Suprapubic skin (tissue), 4 donors: Measurements from ENCODE around the gene ELMO3. TPM values are rescaled to one million over a fixed set of nuclear protein-coding genes. Genes with fewer than 3 reads are reported as not detected.

Experiments
- DNase-seq, 2 donors: peaks; one replicate each; pipeline ENCODE4 v3.0.0-alpha.2; 2019; ENCODE audit warnings: low spot score in 2 of 2
- H3K27ac ChIP-seq: fragments of 200-600 bp; sonication (generic); one replicate; pipeline ENCODE4 v1.5.1; 2019
- H3K27me3 ChIP-seq: fragments of 200-600 bp; sonication (generic); one replicate; pipeline ENCODE4 v1.5.1; 2019
- H3K36me3 ChIP-seq: fragments of 200-600 bp; sonication (generic); one replicate; pipeline ENCODE4 v1.5.1; 2019
- H3K4me1 ChIP-seq: fragments of 200-600 bp; sonication (generic); one replicate; pipeline ENCODE4 v1.5.1; 2019
- H3K4me3 ChIP-seq: fragments of 200-600 bp; sonication (generic); one replicate; pipeline ENCODE4 v1.5.1; 2019; ENCODE audit warnings: mild to moderate bottlenecking
- H3K9me3 ChIP-seq: fragments of 200-600 bp; sonication (generic); one replicate; pipeline ENCODE4 v1.5.1; 2019
- EP300 ChIP-seq: sonication (generic); formaldehyde crosslinking; IDR thresholded peaks from one replicate; pipeline ENCODE4 v1.6.1; 2017; ENCODE audit warnings: antibody characterized with exemption
- POLR2A ChIP-seq, 2 donors: fragments of 450-650 bp; IDR thresholded peaks; one replicate each; pipeline ENCODE4 v1.6.1; 2017; ENCODE audit warnings: antibody characterized with exemption in 2 of 2, mild to moderate bottlenecking in 2 of 2, moderate library complexity in 2 of 2
- POLR2AphosphoS5 ChIP-seq, 3 donors: sonication (generic); formaldehyde crosslinking; IDR thresholded peaks; one replicate each; pipeline ENCODE4 v1.6.1; 2017; ENCODE audit warnings: antibody characterized with exemption in 3 of 3
- WGBS: methylation state at CpG from one replicate; pipeline ENCODE4 v1.1.5; 2018; 5-methylcytosine and 5-hydroxymethylcytosine counted together
- total RNA-seq, 4 donors: library from RNA; depleted of rRNA; stranded (reverse); fragments of >200 nt; gene quantifications; one replicate each; pipeline ENCODE4 v1.1.0, GENCODE V29; 2016
- TF ChIP-seq, protein P1 (sequence below), 2 donors: fragments of 200-600 bp in 1 of 2; fragments of 450-650 bp in 1 of 2; sonication (generic) in 1 of 2; IDR thresholded peaks; one replicate each; pipeline ENCODE4 v1.5.1; 2016 to 2019; ENCODE audit warnings: antibody characterized with exemption in 2 of 2, mild to moderate bottlenecking in 1 of 2, moderate library complexity in 1 of 2

Gene ELMO3
- total RNA-seq, 4 donors from 2014 or later, result 48.0 to 77.6 (median 56.7) TPM

DNA sequence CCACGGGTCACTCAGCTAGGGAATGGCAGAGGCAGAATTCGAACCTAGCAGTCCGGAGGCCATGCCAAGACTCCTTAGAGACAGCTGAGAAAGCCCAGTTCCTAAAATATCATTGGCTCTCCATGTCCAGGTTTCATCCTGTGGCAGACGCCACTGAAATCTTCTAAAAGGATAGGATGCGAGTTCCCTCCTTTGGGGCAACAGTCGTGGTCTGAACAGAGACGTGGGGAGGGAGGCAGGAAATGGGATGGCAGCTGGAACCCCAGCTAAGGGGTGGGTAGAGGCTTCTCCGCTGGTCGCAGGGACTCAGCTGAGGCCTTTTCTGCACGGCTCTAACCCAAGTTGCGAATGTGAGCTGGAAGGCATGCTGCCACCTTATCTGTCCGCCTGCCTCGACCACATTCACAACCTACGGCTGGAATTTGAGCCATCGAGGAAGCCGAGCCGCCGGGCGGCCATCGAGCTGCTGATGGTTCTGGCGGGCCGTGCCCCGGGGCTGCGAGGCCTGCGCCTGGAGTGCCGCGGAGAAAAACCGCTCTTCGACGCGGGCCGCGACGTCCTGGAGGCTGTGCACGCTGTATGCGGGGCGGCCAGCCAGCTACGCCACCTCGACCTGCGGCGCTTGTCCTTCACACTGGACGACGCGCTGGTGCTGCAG is 36.3 kb upstream of the ELMO3 start:
- TF ChIP-seq, protein P1, sequence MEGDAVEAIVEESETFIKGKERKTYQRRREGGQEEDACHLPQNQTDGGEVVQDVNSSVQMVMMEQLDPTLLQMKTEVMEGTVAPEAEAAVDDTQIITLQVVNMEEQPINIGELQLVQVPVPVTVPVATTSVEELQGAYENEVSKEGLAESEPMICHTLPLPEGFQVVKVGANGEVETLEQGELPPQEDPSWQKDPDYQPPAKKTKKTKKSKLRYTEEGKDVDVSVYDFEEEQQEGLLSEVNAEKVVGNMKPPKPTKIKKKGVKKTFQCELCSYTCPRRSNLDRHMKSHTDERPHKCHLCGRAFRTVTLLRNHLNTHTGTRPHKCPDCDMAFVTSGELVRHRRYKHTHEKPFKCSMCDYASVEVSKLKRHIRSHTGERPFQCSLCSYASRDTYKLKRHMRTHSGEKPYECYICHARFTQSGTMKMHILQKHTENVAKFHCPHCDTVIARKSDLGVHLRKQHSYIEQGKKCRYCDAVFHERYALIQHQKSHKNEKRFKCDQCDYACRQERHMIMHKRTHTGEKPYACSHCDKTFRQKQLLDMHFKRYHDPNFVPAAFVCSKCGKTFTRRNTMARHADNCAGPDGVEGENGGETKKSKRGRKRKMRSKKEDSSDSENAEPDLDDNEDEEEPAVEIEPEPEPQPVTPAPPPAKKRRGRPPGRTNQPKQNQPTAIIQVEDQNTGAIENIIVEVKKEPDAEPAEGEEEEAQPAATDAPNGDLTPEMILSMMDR (IDR thresholded peaks at IDR 0.05), result no peak
- no peak for TF ChIP-seq POLR2AphosphoS5 (IDR thresholded peaks at IDR 0.05)
- no peak for TF ChIP-seq POLR2A (IDR thresholded peaks at IDR 0.05)
- TF ChIP-seq EP300, result no peak
- H3K27ac ChIP-seq, result peak overlapping the region; percentile 46

DNA sequence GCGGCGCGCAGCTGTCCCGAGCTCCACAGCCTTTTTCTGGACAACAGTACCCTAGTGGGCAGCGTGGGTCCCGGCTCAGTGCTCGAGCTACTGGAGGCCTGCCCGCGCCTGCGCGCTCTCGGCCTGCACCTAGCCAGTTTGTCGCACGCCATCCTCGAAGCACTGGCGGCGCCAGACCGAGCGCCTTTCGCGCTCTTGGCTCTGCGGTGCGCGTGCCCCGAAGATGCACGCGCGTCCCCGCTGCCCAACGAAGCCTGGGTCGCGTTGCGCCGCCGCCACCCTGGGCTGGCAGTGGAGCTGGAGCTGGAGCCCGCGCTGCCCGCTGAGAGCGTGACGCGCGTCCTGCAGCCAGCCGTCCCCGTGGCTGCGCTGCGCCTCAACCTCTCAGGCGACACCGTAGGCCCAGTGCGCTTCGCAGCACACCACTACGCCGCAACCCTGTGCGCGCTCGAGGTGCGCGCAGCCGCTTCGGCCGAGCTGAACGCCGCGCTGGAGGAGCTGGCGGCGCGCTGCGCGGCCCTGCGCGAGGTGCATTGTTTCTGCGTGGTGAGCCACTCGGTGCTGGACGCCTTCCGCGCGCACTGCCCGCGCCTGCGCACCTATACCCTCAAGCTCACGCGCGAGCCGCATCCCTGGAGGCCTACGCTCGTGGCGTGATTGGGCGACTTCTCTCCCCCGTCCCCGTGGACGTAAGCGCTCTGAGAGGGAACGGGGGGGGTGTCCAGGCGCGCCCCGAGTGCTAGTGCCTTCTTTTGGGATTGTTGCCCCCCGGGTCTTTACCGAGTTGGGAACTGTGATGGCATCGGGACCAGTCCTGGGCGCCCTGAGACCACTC is 35.5 kb upstream of the ELMO3 start:
- Histone ChIP-seq H3K27me3 (no peaks in the 10 kb centered on the region), H3K4me1 (peaks cover 70% of the 10 kb centered on the region), H3K9me3 (no peaks in the 10 kb centered on the region), H3K27ac (peak overlapping the region; percentile 46), H3K4me3 (peak overlapping the region; percentile 44), H3K36me3 (peaks cover 15% of the 10 kb centered on the region)
- TF ChIP-seq POLR2AphosphoS5 (IDR thresholded peaks at IDR 0.05) (no peak), POLR2A (IDR thresholded peaks at IDR 0.05) (no peak), EP300 (no peak)
- TF ChIP-seq, protein P1 (IDR thresholded peaks at IDR 0.05), result no peak
- 11% methylated on average over 88 of the region's 99 CpGs for WGBS
- no peak for DNase-seq

More for the DNA sequence above, 36.3 kb upstream of the ELMO3 start:
- WGBS, result 49% methylated on average over 27 of the region's 44 CpGs
- H3K4me3 ChIP-seq, result peak overlapping the region; percentile 44
- peaks cover 15% of the 10 kb centered on the region for H3K36me3 ChIP-seq
- H3K9me3 ChIP-seq, result no peaks in the 10 kb centered on the region
- H3K27me3 ChIP-seq, result no peaks in the 10 kb centered on the region
- peaks cover 75% of the 10 kb centered on the region for H3K4me1 ChIP-seq
- DNase-seq, result no peak

DNA sequence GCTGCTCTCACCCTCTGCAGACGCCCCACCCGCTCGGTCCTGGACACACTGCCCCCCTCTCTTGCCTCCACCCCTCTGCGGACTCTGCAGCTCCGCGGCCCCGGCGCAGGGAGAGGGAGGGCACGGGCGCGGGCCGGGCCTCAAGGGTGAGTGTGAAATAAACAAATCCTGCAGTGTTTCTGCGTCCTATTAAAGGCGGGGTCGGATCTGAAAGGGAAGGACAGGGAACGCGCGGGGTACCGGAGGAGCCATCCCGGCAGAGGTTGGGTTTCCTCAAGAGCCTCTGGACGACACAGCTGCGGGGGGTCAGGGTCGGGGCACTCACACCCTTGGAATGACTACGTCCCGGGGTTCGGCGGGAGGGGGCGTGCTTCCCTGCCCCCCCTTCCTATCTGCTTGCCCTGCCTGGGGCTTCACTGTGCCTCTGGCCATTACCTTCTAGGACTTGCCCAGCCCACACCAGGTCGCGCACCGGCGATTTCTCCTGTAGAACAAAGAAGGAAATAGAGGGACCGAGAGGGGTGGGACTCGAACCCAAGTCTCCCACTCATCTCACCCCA is 34.9 kb upstream of the ELMO3 start:
- no peaks in the 10 kb centered on the region for H3K9me3 ChIP-seq
- no peak for DNase-seq

DNA sequence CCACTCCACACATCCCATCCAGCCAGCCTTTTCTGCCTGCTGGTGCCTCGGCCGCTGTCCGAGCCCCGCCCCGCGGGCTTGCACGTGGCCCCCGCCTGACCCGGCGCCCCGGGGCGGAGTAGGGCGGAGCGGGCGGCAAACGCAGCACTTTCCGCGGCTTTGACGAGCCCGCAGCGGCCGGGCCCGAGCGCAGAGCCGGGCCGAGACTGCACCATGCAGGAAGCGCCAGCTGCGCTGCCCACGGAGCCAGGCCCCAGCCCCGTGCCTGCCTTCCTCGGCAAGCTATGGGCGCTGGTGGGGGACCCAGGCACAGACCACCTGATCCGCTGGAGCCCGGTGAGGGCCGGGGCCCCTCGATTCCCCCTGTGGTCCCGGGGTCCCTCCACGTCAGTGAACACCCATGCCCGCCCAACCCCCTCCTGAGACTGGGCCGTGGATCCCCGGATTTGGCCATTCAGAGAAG is 34.3 kb upstream of the ELMO3 start, which contains the start of gene HSF4:
Gene HSF4, plus strand, starts transcription at position 147 of the 463 bp plus-strand sequence. Its CDS starts 67 bp downstream, at position 214.
- WGBS, result no CpG with 5 or more reads among the region's 41 CpGs
- H3K4me3 ChIP-seq, result peak within 1 kb of the TSS; percentile 44
- H3K27me3 ChIP-seq, result no peaks in the 10 kb centered on the region
- H3K36me3 ChIP-seq, result peaks cover 15% of the 10 kb centered on the region
- peak within 1 kb of the TSS; percentile 46 for H3K27ac ChIP-seq
- DNase-seq, result no peak
- no peaks in the 10 kb centered on the region for H3K9me3 ChIP-seq
- H3K4me1 ChIP-seq, result peaks cover 70% of the 10 kb centered on the region
- TF ChIP-seq POLR2AphosphoS5 (IDR thresholded peaks at IDR 0.05), result no peak
- no peak for TF ChIP-seq EP300
- peak in 1 of 2 donors; percentile 33 for TF ChIP-seq POLR2A (IDR thresholded peaks at IDR 0.05)

More for the DNA sequence above, 34.9 kb upstream of the ELMO3 start:
- Histone ChIP-seq H3K27me3 (no peaks in the 10 kb centered on the region), H3K4me1 (peaks cover 67% of the 10 kb centered on the region), H3K4me3 (peak overlapping the region; percentile 44), H3K27ac (peak overlapping the region; percentile 46), H3K36me3 (peaks cover 15% of the 10 kb centered on the region)
- WGBS, result 2% methylated on average over 24 of the region's 34 CpGs
- TF ChIP-seq POLR2A (IDR thresholded peaks at IDR 0.05) (no peak), EP300 (no peak), POLR2AphosphoS5 (IDR thresholded peaks at IDR 0.05) (no peak)
- TF ChIP-seq, protein P1 (IDR thresholded peaks at IDR 0.05), result no peak

DNA sequence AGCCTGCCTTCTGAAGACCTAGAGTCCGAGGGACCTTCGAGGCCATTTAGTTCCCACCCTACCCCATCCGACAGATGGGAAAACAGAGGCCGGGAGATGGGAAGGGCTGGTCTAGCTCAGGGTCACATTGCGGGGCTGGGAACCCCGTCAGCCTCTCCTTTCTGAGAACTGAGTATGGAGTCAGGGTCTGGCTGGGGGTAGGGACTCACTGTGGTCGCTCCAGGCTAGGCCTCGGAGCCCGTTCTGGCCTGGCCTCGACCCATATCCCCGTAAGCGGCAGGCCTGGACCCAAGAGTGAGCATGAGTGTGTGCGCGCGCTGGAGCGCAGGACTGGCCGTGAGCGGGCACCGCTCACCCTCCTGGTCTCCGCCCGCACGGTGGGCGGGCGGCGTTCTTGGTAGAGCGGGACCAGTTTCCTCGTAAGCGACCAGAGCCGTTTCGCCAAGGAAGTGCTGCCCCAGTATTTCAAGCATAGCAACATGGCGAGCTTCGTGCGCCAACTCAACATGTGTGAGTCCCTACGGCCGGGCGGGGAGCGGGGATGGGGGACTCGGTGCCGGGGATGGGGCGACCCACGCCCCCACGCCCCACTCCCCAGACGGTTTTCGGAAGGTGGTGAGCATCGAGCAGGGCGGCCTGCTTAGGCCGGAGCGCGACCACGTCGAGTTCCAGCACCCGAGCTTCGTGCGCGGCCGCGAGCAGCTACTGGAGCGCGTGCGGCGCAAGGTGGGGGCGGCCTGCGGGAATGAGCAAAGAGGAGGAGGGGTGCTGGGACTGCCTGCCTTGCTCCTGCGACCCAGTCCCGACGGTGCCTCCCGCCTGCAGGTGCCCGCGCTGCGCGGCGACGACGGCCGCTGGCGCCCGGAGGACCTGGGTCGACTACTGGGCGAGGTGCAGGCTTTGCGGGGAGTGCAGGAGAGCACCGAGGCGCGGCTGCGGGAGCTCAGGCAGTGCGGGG is 33.5 kb upstream of the ELMO3 start:
- WGBS, result 43% methylated on average over 17 of the region's 85 CpGs
- TF ChIP-seq POLR2AphosphoS5 (IDR thresholded peaks at IDR 0.05) (no peak), EP300 (no peak), POLR2A (IDR thresholded peaks at IDR 0.05) (no peak)
- TF ChIP-seq, protein P1 (IDR thresholded peaks at IDR 0.05), result no peak
- no peak for DNase-seq
- Histone ChIP-seq H3K4me3 (peak overlapping the region; percentile 44), H3K4me1 (peaks cover 73% of the 10 kb centered on the region), H3K27ac (no peak overlapping the region), H3K27me3 (no peaks in the 10 kb centered on the region), H3K36me3 (peaks cover 15% of the 10 kb centered on the region), H3K9me3 (no peaks in the 10 kb centered on the region)
